ENCODE data around the gene SUFU.

The SUFU gene

DNA sequence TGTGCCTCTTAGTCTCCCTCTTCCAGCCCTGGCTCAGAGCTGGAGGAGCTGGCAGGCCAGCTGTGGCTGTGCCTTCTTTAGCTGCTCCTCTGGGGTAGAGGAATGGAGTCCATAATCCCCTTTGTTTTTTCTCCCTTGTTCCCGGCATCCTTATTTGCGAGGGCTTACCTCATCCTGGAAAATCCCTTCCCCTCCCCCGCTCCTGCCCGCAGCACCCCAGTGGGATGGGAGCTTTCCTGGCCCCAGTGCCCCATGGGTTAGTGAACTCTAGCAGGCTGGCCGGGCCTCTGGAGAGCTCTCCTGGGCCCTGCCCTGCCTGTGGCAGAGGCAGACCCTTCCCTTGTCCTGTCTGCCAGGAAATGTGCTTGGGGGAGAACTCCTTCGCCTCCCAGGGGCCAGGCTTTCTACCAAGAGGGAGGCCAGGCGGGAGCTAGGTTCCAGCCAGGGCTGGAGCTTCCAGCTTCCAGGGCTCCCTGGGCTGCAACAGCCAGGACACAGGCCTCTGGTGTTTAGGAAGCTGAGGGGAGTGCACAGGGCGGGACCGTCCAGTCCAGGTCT lies 124.0 kb downstream of the SUFU start:
- TF ChIP-seq CTCF (IDR thresholded peaks at IDR 0.05; ENCODE audit: extremely low read depth, missing control alignments), result no peak
- no peak for DNase-seq (ENCODE audit: low spot score)

GRCh38 chr10:102628451-102628911 lies 124.7 kb downstream of the SUFU start:
- no peak for DNase-seq (ENCODE audit: low spot score)
- TF ChIP-seq CTCF (IDR thresholded peaks at IDR 0.05; ENCODE audit: extremely low read depth, missing control alignments), result no peak

DNA sequence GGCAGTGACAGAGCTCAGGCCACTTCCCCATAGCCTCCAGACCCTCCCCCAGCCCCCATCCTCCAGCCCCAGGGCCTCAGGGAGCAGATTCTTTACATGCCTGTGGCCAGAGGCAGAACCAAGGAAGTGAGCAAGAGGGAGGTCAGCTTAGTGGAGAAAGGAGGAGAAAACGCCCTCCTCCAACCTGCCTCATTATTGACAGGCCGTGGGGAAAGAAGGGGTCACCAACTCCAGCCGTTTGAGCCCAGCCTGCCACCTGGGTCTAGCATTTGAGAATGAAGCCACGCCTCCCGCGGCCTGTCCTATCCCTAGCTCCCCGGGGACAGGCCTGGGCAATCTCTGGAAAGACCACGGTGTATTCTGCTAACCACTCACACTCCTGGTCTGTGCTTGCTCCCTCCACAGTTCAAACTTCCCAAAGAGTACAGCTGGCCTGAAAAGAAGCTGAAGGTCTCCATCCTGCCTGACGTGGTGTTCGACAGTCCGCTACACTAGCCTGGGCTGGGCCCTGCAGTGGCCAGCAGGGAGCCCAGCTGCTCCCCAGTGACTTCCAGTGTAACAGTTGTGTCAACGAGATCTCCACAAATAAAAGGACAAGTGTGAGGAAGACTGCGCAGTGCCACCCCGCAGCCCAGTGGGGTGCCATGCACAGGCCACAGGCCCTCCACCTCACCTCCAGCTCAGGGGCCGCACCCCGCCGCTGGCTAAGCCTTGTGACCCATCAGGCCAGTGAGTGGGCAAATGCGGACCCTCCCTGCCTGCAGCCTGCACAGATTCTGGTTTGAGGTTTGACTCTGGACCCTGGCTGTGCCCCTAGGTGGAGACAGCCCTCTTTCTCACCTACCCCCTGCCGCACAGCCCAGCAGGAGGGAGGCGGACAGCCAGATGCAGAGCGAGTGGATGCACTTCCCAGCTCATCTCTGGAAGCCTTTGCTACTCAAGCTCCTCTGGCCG lies 126.2 kb downstream of the SUFU start:
- TF ChIP-seq CTCF (IDR thresholded peaks at IDR 0.05; ENCODE audit: extremely low read depth, missing control alignments), result no peak
- DNase-seq (ENCODE audit: low spot score), result no peak

DNA sequence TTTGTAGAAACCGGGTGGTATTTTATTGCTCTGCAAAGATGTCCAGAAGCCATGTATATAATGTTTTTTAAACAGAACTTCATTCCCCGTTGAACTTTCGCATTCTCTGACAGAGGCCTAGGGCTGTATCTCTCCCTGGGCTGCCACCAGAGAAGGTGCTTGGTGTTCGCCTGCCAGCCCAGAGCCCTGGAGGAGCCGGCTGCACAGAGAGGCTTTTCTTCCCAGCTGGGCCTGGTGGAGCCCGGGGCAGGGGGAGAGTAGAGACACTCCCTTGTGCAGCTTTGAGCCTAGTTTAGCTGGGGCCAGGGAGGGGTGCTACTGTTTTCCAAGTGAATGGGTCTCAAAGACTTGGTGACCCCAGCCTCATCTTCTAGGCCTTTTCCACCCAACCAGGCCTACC lies 126.9 kb downstream of the SUFU start:
- TF ChIP-seq CTCF (IDR thresholded peaks at IDR 0.05; ENCODE audit: extremely low read depth, missing control alignments), result no peak
- DNase-seq (ENCODE audit: low spot score), result no peak

GRCh38 chr10:102631525-102632393 lies 128.0 kb downstream of the SUFU start:
- no peak for TF ChIP-seq CTCF (IDR thresholded peaks at IDR 0.05; ENCODE audit: extremely low read depth, missing control alignments)
- DNase-seq (ENCODE audit: low spot score), result no peak

- no peak for TF ChIP-seq CTCF (IDR thresholded peaks at IDR 0.05; ENCODE audit: extremely low read depth, missing control alignments)
- DNase-seq (ENCODE audit: low spot score), result no peak
Observed at GRCh38 chr10:102632394-102633111, 128.8 kb downstream of the SUFU start.
